DMS 273 (cell line): ENCODE measurements around the gene HOXC12.

ENCODE experiments used
- DNase-seq: peaks from one replicate; lab custom pipeline; 2025; ENCODE audit not compliant: unreplicated experiment; lab: John Stamatoyannopoulos, UW

HOXC12 gene

GRCh38 chr12:54006559-54007220, 52.0 kb downstream of the HOXC12 start:
- no peak for DNase-seq

- DNase-seq: no peak
These were observed 53.0 kb downstream of the HOXC12 start for GRCh38 chr12:54007538-54008259.

- no peak for DNase-seq
These were observed 53.5 kb downstream of the HOXC12 start for GRCh38 chr12:54008260-54008552.
